ENCODE results near the gene ARAP1.

ARAP1 gene

GRCh38 chr11:72745925-72746550, 6.2 kb downstream of the ARAP1 start:
- DNase-seq (ENCODE audit: low read depth in 1 of 2, low spot score in 1 of 2), result no peak
- TF ChIP-seq GABPA (IDR thresholded peaks at IDR 0.05; ENCODE audit: low read depth), result no peak
- TF ChIP-seq REST (IDR thresholded peaks at IDR 0.05; ENCODE audit: insufficient replicate concordance, low read depth), result no peak
- no peak for TF ChIP-seq CTCF (IDR thresholded peaks at IDR 0.05; ENCODE audit: insufficient read depth, low read length)
- no peak for TF ChIP-seq SPI1 (IDR thresholded peaks at IDR 0.05; ENCODE audit: borderline replicate concordance, low read depth)
- no peak for TF ChIP-seq POLR2AphosphoS5 (IDR thresholded peaks at IDR 0.05; ENCODE audit: low read depth)
- no peak overlapping the region for H3K27ac ChIP-seq (replicated peaks)
- no peak overlapping the region for H3K4me3 ChIP-seq (replicated peaks; ENCODE audit: insufficient read depth, low read length)
- no peaks in the 10 kb centered on the region for H3K27me3 ChIP-seq (ENCODE audit: insufficient read depth, poor library complexity, severe bottlenecking)

GRCh38 chr11:72745511-72745910, 6.7 kb downstream of the ARAP1 start:
- TF ChIP-seq GABPA (IDR thresholded peaks at IDR 0.05; ENCODE audit: low read depth), result no peak
- TF ChIP-seq SPI1 (IDR thresholded peaks at IDR 0.05; ENCODE audit: borderline replicate concordance, low read depth), result no peak
- TF ChIP-seq POLR2AphosphoS5 (IDR thresholded peaks at IDR 0.05; ENCODE audit: low read depth), result no peak
- no peak for TF ChIP-seq REST (IDR thresholded peaks at IDR 0.05; ENCODE audit: insufficient replicate concordance, low read depth)
- no peak for TF ChIP-seq CTCF (IDR thresholded peaks at IDR 0.05; ENCODE audit: insufficient read depth, low read length)
- Histone ChIP-seq H3K27me3 (ENCODE audit: insufficient read depth, poor library complexity, severe bottlenecking) (no peaks in the 10 kb centered on the region), H3K4me3 (replicated peaks; ENCODE audit: insufficient read depth, low read length) (no peak overlapping the region), H3K27ac (replicated peaks) (no peak overlapping the region)
- no peak for DNase-seq (ENCODE audit: low read depth in 1 of 2, low spot score in 1 of 2)

GRCh38 chr11:72744474-72744873, 7.7 kb downstream of the ARAP1 start:
- H3K4me3 ChIP-seq (replicated peaks; ENCODE audit: insufficient read depth, low read length), result no peak overlapping the region
- TF ChIP-seq REST (IDR thresholded peaks at IDR 0.05; ENCODE audit: insufficient replicate concordance, low read depth), result no peak
- no peak for TF ChIP-seq GABPA (IDR thresholded peaks at IDR 0.05; ENCODE audit: low read depth)
- no peak for TF ChIP-seq POLR2AphosphoS5 (IDR thresholded peaks at IDR 0.05; ENCODE audit: low read depth)
- no peak for TF ChIP-seq CTCF (IDR thresholded peaks at IDR 0.05; ENCODE audit: insufficient read depth, low read length)
- no peak for TF ChIP-seq SPI1 (IDR thresholded peaks at IDR 0.05; ENCODE audit: borderline replicate concordance, low read depth)
- no peak overlapping the region for H3K27ac ChIP-seq (replicated peaks)
- no peak for DNase-seq (ENCODE audit: low read depth in 1 of 2, low spot score in 1 of 2)
- no peaks in the 10 kb centered on the region for H3K27me3 ChIP-seq (ENCODE audit: insufficient read depth, poor library complexity, severe bottlenecking)
